ENCODE results near the gene STOML3. TPM values are rescaled to one million over a fixed set of nuclear protein-coding genes. Genes with fewer than 3 reads are reported as not detected.

The STOML3 gene
- total RNA-seq, 4 donors from 2014 or later, result not detected

- Histone ChIP-seq H3K27me3 (no peaks in the 10 kb centered on the region), H3K4me1 (peaks cover 7 to 33% (median 15%) of the 10 kb centered on the region in 3 donors), H3K27ac (no peak overlapping the region), H3K9me3 (no peaks in the 10 kb centered on the region), H3K36me3 (peaks cover 0 to 28% of the 10 kb centered on the region in 2 donors), H3K4me3 (no peak overlapping the region)
- ATAC-seq, result no peak
- no peak for TF ChIP-seq POLR2AphosphoS5 (IDR thresholded peaks at IDR 0.05)
- 94 to 100% methylated on average over 1 of the region's 1 CpG for WGBS, 2 donors (ENCODE audit: low coverage in 1 of 2)
These were observed 41.5 kb upstream of the STOML3 start for GRCh38 chr13:39032150-39032549.

GRCh38 chr13:39025433-39025839 lies 34.8 kb upstream of the STOML3 start:
- TF ChIP-seq POLR2A (IDR thresholded peaks at IDR 0.05), result no peak
- TF ChIP-seq POLR2AphosphoS5 (IDR thresholded peaks at IDR 0.05), result no peak
- no peak for TF ChIP-seq EP300 (IDR thresholded peaks at IDR 0.05)
- TF ChIP-seq, protein P1, sequence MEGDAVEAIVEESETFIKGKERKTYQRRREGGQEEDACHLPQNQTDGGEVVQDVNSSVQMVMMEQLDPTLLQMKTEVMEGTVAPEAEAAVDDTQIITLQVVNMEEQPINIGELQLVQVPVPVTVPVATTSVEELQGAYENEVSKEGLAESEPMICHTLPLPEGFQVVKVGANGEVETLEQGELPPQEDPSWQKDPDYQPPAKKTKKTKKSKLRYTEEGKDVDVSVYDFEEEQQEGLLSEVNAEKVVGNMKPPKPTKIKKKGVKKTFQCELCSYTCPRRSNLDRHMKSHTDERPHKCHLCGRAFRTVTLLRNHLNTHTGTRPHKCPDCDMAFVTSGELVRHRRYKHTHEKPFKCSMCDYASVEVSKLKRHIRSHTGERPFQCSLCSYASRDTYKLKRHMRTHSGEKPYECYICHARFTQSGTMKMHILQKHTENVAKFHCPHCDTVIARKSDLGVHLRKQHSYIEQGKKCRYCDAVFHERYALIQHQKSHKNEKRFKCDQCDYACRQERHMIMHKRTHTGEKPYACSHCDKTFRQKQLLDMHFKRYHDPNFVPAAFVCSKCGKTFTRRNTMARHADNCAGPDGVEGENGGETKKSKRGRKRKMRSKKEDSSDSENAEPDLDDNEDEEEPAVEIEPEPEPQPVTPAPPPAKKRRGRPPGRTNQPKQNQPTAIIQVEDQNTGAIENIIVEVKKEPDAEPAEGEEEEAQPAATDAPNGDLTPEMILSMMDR (IDR thresholded peaks at IDR 0.05), result no peak
- ATAC-seq, result no peak

DNA sequence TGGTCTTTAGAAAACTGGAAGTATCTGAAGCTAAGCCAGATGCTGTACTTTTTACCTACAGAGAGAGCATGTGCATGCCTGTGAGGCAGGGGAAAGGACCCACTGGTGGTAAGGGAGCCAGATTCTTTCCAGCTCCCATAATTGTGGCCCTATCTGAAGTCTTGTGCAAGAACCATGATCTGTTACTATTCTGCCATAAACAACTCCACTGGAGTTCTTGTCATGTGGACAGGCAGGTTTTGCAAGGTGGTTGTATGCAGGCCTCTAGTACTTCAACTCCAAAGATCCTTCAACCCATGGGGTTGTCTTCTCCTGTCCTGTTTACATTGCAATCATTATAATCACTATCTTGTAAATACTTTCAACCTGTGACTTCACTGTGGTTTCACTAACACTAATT lies 33.1 kb upstream of the STOML3 start:
- no peak for ATAC-seq
- Histone ChIP-seq H3K9me3 (no peaks in the 10 kb centered on the region), H3K36me3 (peaks cover 2 to 83% of the 10 kb centered on the region in 2 donors), H3K4me1 (no peaks in the 10 kb centered on the region), H3K4me3 (no peak overlapping the region), H3K27me3 (no peaks in the 10 kb centered on the region), H3K27ac (no peak overlapping the region)
- TF ChIP-seq POLR2AphosphoS5 (IDR thresholded peaks at IDR 0.05) (no peak), POLR2A (IDR thresholded peaks at IDR 0.05) (no peak), EP300 (IDR thresholded peaks at IDR 0.05) (no peak)
- TF ChIP-seq, protein P1 (IDR thresholded peaks at IDR 0.05), result no peak

More at GRCh38 chr13:39025433-39025839, 34.8 kb upstream of the STOML3 start:
- WGBS, 2 donors (ENCODE audit: low coverage in 1 of 2), result 82 to 100% methylated on average over 1 to 2 of the region's 2 CpGs
- H3K27me3 ChIP-seq, result no peaks in the 10 kb centered on the region
- H3K4me3 ChIP-seq, result no peak overlapping the region
- H3K9me3 ChIP-seq, result no peaks in the 10 kb centered on the region
- H3K36me3 ChIP-seq, result peaks cover 2 to 90% of the 10 kb centered on the region in 2 donors
- no peak overlapping the region for H3K27ac ChIP-seq
- no peaks in the 10 kb centered on the region for H3K4me1 ChIP-seq

GRCh38 chr13:39023316-39023715 lies 32.7 kb upstream of the STOML3 start:
- H3K27me3 ChIP-seq, result no peaks in the 10 kb centered on the region
- no peak for TF ChIP-seq POLR2A (IDR thresholded peaks at IDR 0.05)
- TF ChIP-seq POLR2AphosphoS5 (IDR thresholded peaks at IDR 0.05), result no peak
- TF ChIP-seq, protein P1 (IDR thresholded peaks at IDR 0.05), result no peak
- TF ChIP-seq EP300 (IDR thresholded peaks at IDR 0.05), result no peak
- WGBS, 2 donors (ENCODE audit: low coverage in 1 of 2), result 65 to 80% methylated on average over 2 of the region's 2 CpGs
- no peak overlapping the region for H3K4me3 ChIP-seq
- H3K36me3 ChIP-seq, result peaks cover 2 to 79% of the 10 kb centered on the region in 2 donors
- H3K4me1 ChIP-seq, result no peaks in the 10 kb centered on the region
- no peak for ATAC-seq
- H3K27ac ChIP-seq, result no peak overlapping the region
- no peaks in the 10 kb centered on the region for H3K9me3 ChIP-seq

- WGBS, 2 donors (ENCODE audit: low coverage in 1 of 2), result 71 to 77% methylated on average over 3 to 4 of the region's 4 CpGs
- H3K36me3 ChIP-seq, result peaks cover under 1 to 78% of the 10 kb centered on the region in 2 donors
- TF ChIP-seq POLR2AphosphoS5 (IDR thresholded peaks at IDR 0.05) (no peak), POLR2A (IDR thresholded peaks at IDR 0.05) (no peak), EP300 (IDR thresholded peaks at IDR 0.05) (no peak)
- TF ChIP-seq, protein P1 (IDR thresholded peaks at IDR 0.05), result no peak
- no peak for ATAC-seq
- H3K27ac ChIP-seq, result no peak overlapping the region
- H3K9me3 ChIP-seq, result no peaks in the 10 kb centered on the region
- H3K4me3 ChIP-seq, result no peak overlapping the region
- H3K27me3 ChIP-seq, result no peaks in the 10 kb centered on the region
- H3K4me1 ChIP-seq, result no peaks in the 10 kb centered on the region
These were observed 30.3 kb upstream of the STOML3 start for GRCh38 chr13:39020853-39021462.

Measured in gastroesophageal sphincter (tissue), 4 donors.